Measurements from ENCODE around the gene TNIK.

DNA sequence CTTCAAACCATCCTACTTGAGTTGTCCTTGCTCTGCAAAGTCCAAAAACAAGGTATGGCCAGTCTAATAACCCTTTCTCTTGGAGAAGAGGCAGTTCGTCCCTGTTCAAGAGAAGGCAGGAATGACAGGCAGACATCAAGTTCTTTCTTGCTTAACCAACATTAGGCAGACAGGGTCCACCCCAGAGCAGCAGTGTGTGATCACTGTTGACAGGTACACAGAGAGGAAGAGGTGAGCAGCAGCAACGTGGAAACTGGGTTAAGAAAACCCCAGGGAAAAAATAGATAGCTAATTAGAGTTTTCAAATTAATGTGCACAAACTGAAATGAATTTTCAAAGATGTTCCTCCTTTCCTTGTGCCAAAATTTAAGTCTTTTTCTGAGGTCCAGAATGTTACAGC lies 48.2 kb downstream of the TNIK start:
- TF ChIP-seq, protein P1, sequence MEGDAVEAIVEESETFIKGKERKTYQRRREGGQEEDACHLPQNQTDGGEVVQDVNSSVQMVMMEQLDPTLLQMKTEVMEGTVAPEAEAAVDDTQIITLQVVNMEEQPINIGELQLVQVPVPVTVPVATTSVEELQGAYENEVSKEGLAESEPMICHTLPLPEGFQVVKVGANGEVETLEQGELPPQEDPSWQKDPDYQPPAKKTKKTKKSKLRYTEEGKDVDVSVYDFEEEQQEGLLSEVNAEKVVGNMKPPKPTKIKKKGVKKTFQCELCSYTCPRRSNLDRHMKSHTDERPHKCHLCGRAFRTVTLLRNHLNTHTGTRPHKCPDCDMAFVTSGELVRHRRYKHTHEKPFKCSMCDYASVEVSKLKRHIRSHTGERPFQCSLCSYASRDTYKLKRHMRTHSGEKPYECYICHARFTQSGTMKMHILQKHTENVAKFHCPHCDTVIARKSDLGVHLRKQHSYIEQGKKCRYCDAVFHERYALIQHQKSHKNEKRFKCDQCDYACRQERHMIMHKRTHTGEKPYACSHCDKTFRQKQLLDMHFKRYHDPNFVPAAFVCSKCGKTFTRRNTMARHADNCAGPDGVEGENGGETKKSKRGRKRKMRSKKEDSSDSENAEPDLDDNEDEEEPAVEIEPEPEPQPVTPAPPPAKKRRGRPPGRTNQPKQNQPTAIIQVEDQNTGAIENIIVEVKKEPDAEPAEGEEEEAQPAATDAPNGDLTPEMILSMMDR (IDR thresholded peaks at IDR 0.05; ENCODE audit: low read depth, low read length, poor library complexity, severe bottlenecking): no peak
- no peak for TF ChIP-seq EZH2phosphoT487 (IDR thresholded peaks at IDR 0.05; ENCODE audit: borderline replicate concordance, low read length)

All from DOHH2 (cell line).